SK-N-SH (cell line): ENCODE results near the gene ZNF573. TPM values are rescaled to one million over a fixed set of nuclear protein-coding genes. Genes with fewer than 3 reads are reported as not detected.

Experiments
- CTCF ChIA-PET: fragments of 300-600, 350-600 bp; formaldehyde crosslinking; extraction: SDS; loops from one replicate; lab custom pipeline; 2021; lab: Yijun Ruan, JAX
- POLR2A ChIA-PET: fragments of 350-600 bp; sonication (Branson Sonifier 250); formaldehyde crosslinking; extraction: SDS; loops from one replicate; lab custom pipeline; 2020; ENCODE audit warnings: antibody characterized with exemption, inconsistent platforms; lab: Yijun Ruan, JAX
- DNase-seq: peaks from one replicate; pipeline ENCODE4 v3.0.0; 2012
- H2AFZ ChIP-seq: fragments of 200-600 bp; sonication (generic); 2 replicates; pipeline ENCODE4 v1.8.1; 2016; ENCODE audit warnings: antibody characterized with exemption, mild to moderate bottlenecking, low read depth
- H3F3A ChIP-seq: fragments of 200-600 bp; sonication (generic); replicated peaks from 2 replicates; pipeline ENCODE3; 2016; ENCODE audit warnings: antibody characterized with exemption, mild to moderate bottlenecking; ENCODE audit not compliant: insufficient read depth
- H3K27ac ChIP-seq, 2 experiments: fragments of 200-500 bp in 1 of 2; fragments of 200-600 bp in 1 of 2; sonication (Bioruptor generic) in 1 of 2; sonication (generic), shearing (Covaris generic) in 1 of 2; 2 replicates each; pipeline versions ENCODE4 v1.5.1 to v1.6.1; 2014 to 2016; ENCODE audit warnings: low read depth in 2 of 2, inconsistent platforms in 1 of 2, low read length in 1 of 2, mild to moderate bottlenecking in 1 of 2, mixed read lengths in 1 of 2
- H3K27me3 ChIP-seq: fragments of 200-600 bp; sonication (generic), shearing (Covaris generic); 2 replicates; pipeline ENCODE4 v1.6.1; 2016; ENCODE audit warnings: mixed run types; ENCODE audit not compliant: insufficient read depth
- H3K36me3 ChIP-seq, 2 experiments: fragments of 200-500 bp in 1 of 2; fragments of 200-600 bp in 1 of 2; sonication (Bioruptor generic) in 1 of 2; sonication (generic) in 1 of 2; replicated peaks in 1 of 2; 2 replicates each; pipeline versions ENCODE3 to v1.5.1; 2014 to 2016; ENCODE audit warnings: low read length in 1 of 2, mild to moderate bottlenecking in 1 of 2; ENCODE audit not compliant: insufficient read depth in 2 of 2, control insufficient read depth in 1 of 2
- H3K4me1 ChIP-seq, 2 experiments: fragments of 200-500 bp in 1 of 2; fragments of 200-600 bp in 1 of 2; sonication (Bioruptor generic) in 1 of 2; sonication (generic), shearing (Covaris generic) in 1 of 2; 2 replicates each; pipeline versions ENCODE4 v1.5.1 to v1.6.1; 2014 to 2016; ENCODE audit warnings: low read depth in 1 of 2, low read length in 1 of 2, mixed run types in 1 of 2; ENCODE audit not compliant: insufficient read depth in 2 of 2, control insufficient read depth in 1 of 2
- H3K4me2 ChIP-seq: fragments of 200-600 bp; sonication (generic), shearing (Covaris generic); 2 replicates; pipeline ENCODE4 v1.6.1; 2017; ENCODE audit warnings: mixed run types
- H3K4me3 ChIP-seq, 2 experiments: fragments of 200-500 bp in 1 of 2; fragments of 200-600 bp in 1 of 2; sonication (Bioruptor generic) in 1 of 2; sonication (generic), shearing (Covaris generic) in 1 of 2; 2 replicates each; pipeline versions ENCODE4 v1.5.1 to v1.8.1; 2014 to 2016; ENCODE audit warnings: low read depth in 2 of 2, inconsistent platforms in 1 of 2, low read length in 1 of 2, mild to moderate bottlenecking in 1 of 2, mixed read lengths in 1 of 2, moderate library complexity in 1 of 2
- H3K79me2 ChIP-seq: fragments of 200-600 bp; sonication (generic); 2 replicates; pipeline ENCODE4 v1.8.1; 2017; ENCODE audit warnings: mild to moderate bottlenecking; ENCODE audit not compliant: insufficient read depth
- H3K9ac ChIP-seq: fragments of 200-600 bp; sonication (generic); 2 replicates; pipeline ENCODE4 v1.6.1; 2017; ENCODE audit warnings: mixed run types
- H3K9me2 ChIP-seq: fragments of 200-600 bp; sonication (generic); 2 replicates; pipeline ENCODE4 v1.6.1; 2017; ENCODE audit warnings: mixed run types
- H3K9me3 ChIP-seq: fragments of 200-600 bp; sonication (generic); 2 replicates; pipeline ENCODE4 v1.6.1; 2017; ENCODE audit warnings: mixed run types, mild to moderate bottlenecking, moderate library complexity
- H4K20me1 ChIP-seq: fragments of 200-600 bp; sonication (generic); 2 replicates; pipeline ENCODE4 v1.6.1; 2017; ENCODE audit warnings: mild to moderate bottlenecking, mixed run types; ENCODE audit not compliant: insufficient read depth
- CHD2 ChIP-seq: fragments of 150-350 bp; IDR thresholded peaks from 2 replicates; pipeline ENCODE4 v1.6.1; 2018; ENCODE audit warnings: low read length; ENCODE audit not compliant: partially characterized antibody
- ELF1 ChIP-seq: IDR thresholded peaks from 2 replicates; pipeline ENCODE4 v1.4.0; 2012
- EP300 ChIP-seq, 2 experiments: IDR thresholded peaks; 2 replicates each; pipeline versions ENCODE4 v1.4.0 to v1.6.1; 2012; ENCODE audit warnings: borderline replicate concordance in 1 of 2, low read depth in 1 of 2, low read length in 1 of 2
- FOSL2 ChIP-seq: IDR thresholded peaks from 2 replicates; pipeline ENCODE4 v1.4.0; 2012; ENCODE audit warnings: low read depth, mild to moderate bottlenecking, moderate library complexity, borderline replicate concordance
- FOXM1 ChIP-seq: IDR thresholded peaks from 2 replicates; pipeline ENCODE4 v1.4.0; 2012; ENCODE audit warnings: low read depth, mild to moderate bottlenecking
- GABPA ChIP-seq: IDR thresholded peaks from 2 replicates; pipeline ENCODE4 v1.4.0; 2012; ENCODE audit warnings: low read depth, mild to moderate bottlenecking
- GATA2 ChIP-seq: sonication (generic); formaldehyde crosslinking; IDR thresholded peaks from 2 replicates; pipeline ENCODE4 v1.5.0; 2020; ENCODE audit warnings: mild to moderate bottlenecking, missing genetic modification reagents
- MXI1 ChIP-seq: IDR thresholded peaks from 2 replicates; pipeline ENCODE4 v1.6.1; 2012; ENCODE audit warnings: mild to moderate bottlenecking, low read depth, low read length, improper control_type of control experiment
- POLR2AphosphoS5 ChIP-seq: IDR thresholded peaks from 2 replicates; pipeline ENCODE4 v1.6.1; 2012; ENCODE audit warnings: low read depth, low read length
- RAD21 ChIP-seq: IDR thresholded peaks from 2 replicates; pipeline ENCODE4 v1.6.1; 2012; ENCODE audit warnings: mild to moderate bottlenecking, low read length
- RCOR1 ChIP-seq: fragments of 150-350 bp; IDR thresholded peaks from 2 replicates; pipeline ENCODE4 v1.6.1; 2017; ENCODE audit warnings: antibody characterized with exemption, low read length
- RFX5 ChIP-seq: IDR thresholded peaks from 2 replicates; pipeline ENCODE4 v1.6.1; 2012; ENCODE audit warnings: mild to moderate bottlenecking, improper control_type of control experiment, low read length
- RXRA ChIP-seq: IDR thresholded peaks from 2 replicates; pipeline ENCODE4 v1.4.0; 2012; ENCODE audit warnings: low read depth, mild to moderate bottlenecking, borderline replicate concordance
- SIN3A ChIP-seq: IDR thresholded peaks from 2 replicates; pipeline ENCODE4 v1.6.1; 2012; ENCODE audit warnings: low read depth, mild to moderate bottlenecking, low read length, moderate library complexity, borderline replicate concordance
- SMC3 ChIP-seq: IDR thresholded peaks from 2 replicates; pipeline ENCODE4 v1.6.1; 2012; ENCODE audit warnings: low read depth, low read length, improper control_type of control experiment
- TAF1 ChIP-seq: IDR thresholded peaks from 2 replicates; pipeline ENCODE4 v1.6.1; 2012; ENCODE audit warnings: low read depth, mild to moderate bottlenecking, low read length, moderate library complexity, borderline replicate concordance
- TCF12 ChIP-seq: IDR thresholded peaks from 2 replicates; pipeline ENCODE4 v1.4.0; 2012
- YY1 ChIP-seq: IDR thresholded peaks from 2 replicates; pipeline ENCODE4 v1.4.0; 2012; ENCODE audit warnings: low read depth, mild to moderate bottlenecking
- WGBS: methylation state at CpG from one replicate; pipeline ENCODE4 v1.1.6; 2017; ENCODE audit warnings: low lambda C conversion rate; 5-methylcytosine and 5-hydroxymethylcytosine counted together
- polyA plus RNA-seq, 3 experiments: library from polyadenylated mRNA; depleted of rRNA; stranded (reverse); fragments of >200 nt; gene quantifications; 2 replicates each; pipeline ENCODE4 v1.2.3, GENCODE V29; 2012
- TF ChIP-seq, protein P1 (sequence below): IDR thresholded peaks from 2 replicates; pipeline ENCODE4 v1.4.0; 2012; ENCODE audit warnings: low read depth, borderline replicate concordance
- TF ChIP-seq, protein P2 (sequence below): fragments of 200-600 bp; sonication (generic); IDR thresholded peaks from 2 replicates; pipeline ENCODE4 v1.6.1; 2017; ENCODE audit warnings: antibody characterized with exemption, mild to moderate bottlenecking, moderate library complexity
- TF ChIP-seq, protein P3 (sequence below): IDR thresholded peaks from 2 replicates; pipeline ENCODE4 v1.4.0; 2012; ENCODE audit warnings: low read depth

ZNF573 gene
- polyA plus RNA-seq (2012; rRNA removed) = 1.3 and 2.1 TPM in 2 replicates
- 2.1 and 2.2 TPM in 2 replicates for polyA plus RNA-seq (2012; cell fraction: cytosol; rRNA removed)
- polyA plus RNA-seq (2012; cell fraction: nucleus; rRNA removed) = 2.4 and 3.6 TPM in 2 replicates

DNA sequence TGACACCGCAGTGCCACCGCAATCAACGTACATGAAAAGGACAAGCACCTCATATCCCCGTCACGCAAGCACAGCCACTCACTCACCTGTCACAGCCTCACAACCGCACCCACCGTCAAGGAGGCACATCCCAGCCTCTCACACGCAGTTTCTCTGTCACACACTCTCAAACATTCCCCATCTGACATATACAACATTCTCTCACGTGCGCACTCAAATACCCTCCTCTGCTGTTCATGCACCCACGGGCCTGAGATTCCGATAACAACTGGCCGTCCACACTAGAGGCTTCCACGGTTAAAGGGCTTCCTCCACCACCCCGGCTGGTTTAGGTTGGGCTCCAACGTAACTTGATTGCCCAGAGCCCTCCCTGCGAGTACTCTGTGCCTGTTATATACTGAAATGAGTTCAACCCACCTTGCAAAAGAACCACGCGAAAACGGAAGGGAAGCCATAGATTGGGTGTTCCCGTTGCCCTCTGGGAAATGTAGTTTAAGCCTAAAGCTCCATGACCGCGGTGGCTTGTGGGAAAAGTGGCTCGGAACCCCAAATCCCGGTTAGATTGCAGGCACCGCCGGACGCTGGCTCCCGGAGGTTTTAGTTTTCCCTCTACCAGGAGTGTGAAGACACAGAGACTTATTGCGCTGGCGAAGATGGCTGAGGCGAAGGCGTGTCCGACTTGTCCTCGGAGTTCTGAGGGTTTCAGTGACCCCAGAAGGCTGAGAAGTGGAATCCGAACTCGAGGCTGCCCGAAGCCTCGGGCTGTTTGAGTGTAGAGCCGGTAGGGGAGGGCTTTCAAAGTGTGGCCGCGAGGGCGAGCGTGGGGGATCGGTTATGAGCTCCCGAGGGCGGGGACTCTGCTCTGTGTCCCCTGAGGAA lies at the start of gene ZNF573:
TSS of gene ZNF573 (minus strand) at position 460 of the 879 bp plus-strand sequence. CDS start 5,857 bp downstream, outside the sequence.
- CTCF ChIA-PET = interaction anchor here (1.3 kb wide), 1 partner anchor 60 kb away, joined by 3 read pairs; the partner anchor contains the start of gene ZNF607
- Histone ChIP-seq H4K20me1 (no peaks in the 10 kb centered on the region), H3K36me3 (no peaks in the 10 kb centered on the region), H3K9ac (peak within 1 kb of the TSS; percentile 71), H3K9me3 (0 out of 2 replicates have a peak, but pooled peaks cover 3% of the 10 kb centered on the region), H3K27ac (peak within 1 kb of the TSS; percentile 73 to 93), H3K9me2 (no peaks in the 10 kb centered on the region), H3K79me2 (peaks cover 12% of the 10 kb centered on the region; the same call in 1 of the 2 replicates), H3K27me3 (no peaks in the 10 kb centered on the region), H3K4me3 (peak within 1 kb of the TSS; percentile 61 to 91), H3K4me2 (peak within 1 kb of the TSS; percentile 77), H2AFZ (peak within 1 kb of the TSS; percentile 96), H3F3A (no peaks in the 10 kb centered on the region), H3K4me1 (peaks cover 0 to 2% of the 10 kb centered on the region in 2 experiments; a peak in 2 of 4 replicates)
- DNase-seq = peak; percentile 85
- POLR2A ChIA-PET = interaction anchor here (1.2 to 1.6 kb wide), 6 partner anchors 60 to 462 kb away, joined by 3 to 6 read pairs (median 5); partner anchors contain the start of genes ZNF540, ZNF569, ZNF571 and ZNF607
- WGBS = under 1% methylated on average over 45 of the region's 47 CpGs
- TF ChIP-seq GATA2 (CRISPR knock-in tag) (no peak), YY1 (peak; percentile 94), RAD21 (no peak), ELF1 (peak; percentile 73), RXRA (no peak), EP300 (IDR thresholded peaks at IDR 0.05; ENCODE audit: borderline replicate concordance in 1 of 2, low read depth in 1 of 2, low read length in 1 of 2) (no peak), MXI1 (peak; percentile 84), FOSL2 (no peak), TCF12 (no peak), SIN3A (peak; percentile 50; the same call in 1 of the 2 replicates), POLR2AphosphoS5 (peak; percentile 98), RFX5 (0 out of 2 replicates have a peak, but pooled peaks have one; percentile 43), GABPA (peak; percentile 80), RCOR1 (no peak), CHD2 (peak; percentile 78), SMC3 (no peak), TAF1 (peak; percentile 83; the same call in 1 of the 2 replicates), FOXM1 (no peak)
- TF ChIP-seq, protein P1, sequence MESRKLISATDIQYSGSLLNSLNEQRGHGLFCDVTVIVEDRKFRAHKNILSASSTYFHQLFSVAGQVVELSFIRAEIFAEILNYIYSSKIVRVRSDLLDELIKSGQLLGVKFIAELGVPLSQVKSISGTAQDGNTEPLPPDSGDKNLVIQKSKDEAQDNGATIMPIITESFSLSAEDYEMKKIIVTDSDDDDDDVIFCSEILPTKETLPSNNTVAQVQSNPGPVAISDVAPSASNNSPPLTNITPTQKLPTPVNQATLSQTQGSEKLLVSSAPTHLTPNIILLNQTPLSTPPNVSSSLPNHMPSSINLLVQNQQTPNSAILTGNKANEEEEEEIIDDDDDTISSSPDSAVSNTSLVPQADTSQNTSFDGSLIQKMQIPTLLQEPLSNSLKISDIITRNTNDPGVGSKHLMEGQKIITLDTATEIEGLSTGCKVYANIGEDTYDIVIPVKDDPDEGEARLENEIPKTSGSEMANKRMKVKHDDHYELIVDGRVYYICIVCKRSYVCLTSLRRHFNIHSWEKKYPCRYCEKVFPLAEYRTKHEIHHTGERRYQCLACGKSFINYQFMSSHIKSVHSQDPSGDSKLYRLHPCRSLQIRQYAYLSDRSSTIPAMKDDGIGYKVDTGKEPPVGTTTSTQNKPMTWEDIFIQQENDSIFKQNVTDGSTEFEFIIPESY = peak; percentile 60; the same call in 1 of the 2 replicates
- TF ChIP-seq, protein P2, sequence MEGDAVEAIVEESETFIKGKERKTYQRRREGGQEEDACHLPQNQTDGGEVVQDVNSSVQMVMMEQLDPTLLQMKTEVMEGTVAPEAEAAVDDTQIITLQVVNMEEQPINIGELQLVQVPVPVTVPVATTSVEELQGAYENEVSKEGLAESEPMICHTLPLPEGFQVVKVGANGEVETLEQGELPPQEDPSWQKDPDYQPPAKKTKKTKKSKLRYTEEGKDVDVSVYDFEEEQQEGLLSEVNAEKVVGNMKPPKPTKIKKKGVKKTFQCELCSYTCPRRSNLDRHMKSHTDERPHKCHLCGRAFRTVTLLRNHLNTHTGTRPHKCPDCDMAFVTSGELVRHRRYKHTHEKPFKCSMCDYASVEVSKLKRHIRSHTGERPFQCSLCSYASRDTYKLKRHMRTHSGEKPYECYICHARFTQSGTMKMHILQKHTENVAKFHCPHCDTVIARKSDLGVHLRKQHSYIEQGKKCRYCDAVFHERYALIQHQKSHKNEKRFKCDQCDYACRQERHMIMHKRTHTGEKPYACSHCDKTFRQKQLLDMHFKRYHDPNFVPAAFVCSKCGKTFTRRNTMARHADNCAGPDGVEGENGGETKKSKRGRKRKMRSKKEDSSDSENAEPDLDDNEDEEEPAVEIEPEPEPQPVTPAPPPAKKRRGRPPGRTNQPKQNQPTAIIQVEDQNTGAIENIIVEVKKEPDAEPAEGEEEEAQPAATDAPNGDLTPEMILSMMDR = peak; percentile 20
- TF ChIP-seq, protein P3, sequence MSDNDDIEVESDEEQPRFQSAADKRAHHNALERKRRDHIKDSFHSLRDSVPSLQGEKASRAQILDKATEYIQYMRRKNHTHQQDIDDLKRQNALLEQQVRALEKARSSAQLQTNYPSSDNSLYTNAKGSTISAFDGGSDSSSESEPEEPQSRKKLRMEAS = peak; percentile 27
